ENCODE results near the gene ZSWIM6. TPM values are rescaled to one million over a fixed set of nuclear protein-coding genes. Genes with fewer than 3 reads are reported as not detected.

The ZSWIM6 gene
- total and polyA plus RNA-seq, 2 donors: 6.0 to 21.4 TPM

DNA sequence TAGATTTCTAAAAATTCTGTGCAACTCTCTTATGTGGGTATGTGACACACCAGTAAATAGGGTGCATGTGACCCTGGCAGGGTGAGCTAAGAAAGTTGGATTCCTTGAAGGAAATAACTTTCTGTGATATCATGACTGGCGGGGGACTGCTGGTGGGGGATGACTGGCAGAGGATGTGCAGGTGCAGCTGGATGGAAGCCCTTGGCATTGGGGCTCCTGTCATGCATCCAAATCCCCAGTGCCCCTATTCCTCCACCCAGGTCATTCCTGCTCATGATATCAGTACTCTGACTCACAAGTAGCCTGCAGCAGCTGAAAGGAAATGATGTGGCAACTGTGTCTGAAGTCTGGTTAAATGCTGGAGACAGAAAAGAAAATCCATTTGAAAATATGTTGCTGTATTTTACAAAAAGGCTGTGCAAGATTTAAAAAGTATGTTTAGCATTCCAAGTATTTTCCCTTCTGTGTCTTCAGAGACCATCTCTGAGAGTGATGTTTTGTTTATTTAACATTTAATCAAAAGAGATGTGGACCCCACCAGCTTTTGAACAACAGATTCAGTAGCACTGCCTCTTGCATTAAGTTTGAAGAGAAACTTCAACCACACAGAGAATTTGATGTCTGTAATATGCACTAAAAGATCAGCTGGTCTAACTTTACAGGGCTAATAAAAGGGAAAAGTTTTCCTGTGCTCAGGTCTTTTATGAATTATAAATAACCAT, 17.9 kb upstream of the ZSWIM6 start:
- no peak overlapping the region for H3K4me3 ChIP-seq (ENCODE audit: low read depth, low read length)
- no peak overlapping the region for H3K27ac ChIP-seq (ENCODE audit: low read depth)
- WGBS: 38% methylated on average over 1 of the region's 1 CpG
- no peaks in the 10 kb centered on the region for H3K4me1 ChIP-seq (ENCODE audit: insufficient read depth)
- no peaks in the 10 kb centered on the region for H3K36me3 ChIP-seq (ENCODE audit: insufficient read depth)
- DNase-seq (ENCODE audit: extremely low spot score): no peak

DNA sequence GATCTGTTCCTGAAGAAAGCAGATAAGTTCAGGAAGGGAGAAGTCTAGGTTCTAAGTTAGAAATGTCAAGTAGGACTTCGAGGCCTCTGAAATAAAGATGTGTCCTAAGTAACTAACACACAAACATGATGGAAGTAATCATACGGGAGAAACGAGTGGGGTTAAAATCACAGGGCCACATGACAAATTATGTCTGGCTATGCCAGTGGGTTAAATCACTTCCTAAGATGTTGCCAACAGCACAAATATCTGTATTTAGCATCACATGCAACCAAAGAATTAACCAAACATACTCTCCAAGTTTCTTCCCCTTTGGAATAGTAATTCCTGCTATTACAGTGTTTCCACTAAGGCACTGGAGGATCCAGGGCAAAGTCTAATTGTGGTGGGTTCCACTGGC, 13.7 kb upstream of the ZSWIM6 start:
- Histone ChIP-seq H3K4me3 (ENCODE audit: low read depth, low read length) (no peak overlapping the region), H3K27ac (ENCODE audit: low read depth) (no peak overlapping the region), H3K4me1 (ENCODE audit: insufficient read depth) (no peaks in the 10 kb centered on the region), H3K36me3 (ENCODE audit: insufficient read depth) (no peaks in the 10 kb centered on the region)
- 78% methylated on average over 3 of the region's 3 CpGs for WGBS
- no peak for DNase-seq (ENCODE audit: extremely low spot score)

DNA sequence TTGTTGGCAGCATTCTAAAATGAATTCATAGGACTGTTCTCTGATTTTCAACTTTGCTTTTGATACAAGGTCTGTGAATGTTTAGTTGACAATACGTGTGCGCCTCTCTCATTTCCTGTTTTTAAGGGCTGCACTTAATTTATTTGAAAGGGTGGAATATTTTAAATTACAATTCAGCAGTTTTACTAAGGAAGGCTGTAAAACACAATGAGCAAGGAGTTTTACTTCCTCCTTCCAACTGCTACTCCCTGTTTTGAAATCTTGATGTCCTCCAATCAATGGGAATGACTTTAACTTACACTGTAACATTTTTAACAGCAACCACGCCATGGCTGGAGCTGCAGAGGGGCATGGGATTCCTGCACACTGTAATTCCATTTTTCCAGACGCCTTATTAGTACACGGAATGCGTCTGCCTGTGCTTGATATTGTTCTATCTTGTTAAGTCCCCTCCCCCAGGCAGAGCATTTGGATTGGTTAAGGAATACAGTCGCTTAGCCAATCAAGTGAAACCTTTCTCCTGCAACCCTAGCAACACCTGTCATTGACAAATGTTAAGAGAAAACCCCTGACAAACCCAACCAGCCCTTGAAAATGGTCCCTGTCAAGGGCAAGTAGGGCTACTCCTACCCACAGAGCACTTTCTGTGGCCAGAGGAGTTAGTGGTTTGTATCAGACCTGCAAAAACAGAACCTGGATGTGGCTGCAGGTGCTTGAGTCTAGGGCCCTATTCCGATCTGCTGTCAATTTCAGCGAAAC, 12.5 kb upstream of the ZSWIM6 start:
- 49% methylated on average over 9 of the region's 9 CpGs for WGBS
- no peaks in the 10 kb centered on the region for H3K4me1 ChIP-seq (ENCODE audit: insufficient read depth)
- H3K36me3 ChIP-seq (ENCODE audit: insufficient read depth): no peaks in the 10 kb centered on the region
- no peak for DNase-seq (ENCODE audit: extremely low spot score)
- no peak overlapping the region for H3K4me3 ChIP-seq (ENCODE audit: low read depth, low read length)
- H3K27ac ChIP-seq (ENCODE audit: low read depth): no peak overlapping the region

DNA sequence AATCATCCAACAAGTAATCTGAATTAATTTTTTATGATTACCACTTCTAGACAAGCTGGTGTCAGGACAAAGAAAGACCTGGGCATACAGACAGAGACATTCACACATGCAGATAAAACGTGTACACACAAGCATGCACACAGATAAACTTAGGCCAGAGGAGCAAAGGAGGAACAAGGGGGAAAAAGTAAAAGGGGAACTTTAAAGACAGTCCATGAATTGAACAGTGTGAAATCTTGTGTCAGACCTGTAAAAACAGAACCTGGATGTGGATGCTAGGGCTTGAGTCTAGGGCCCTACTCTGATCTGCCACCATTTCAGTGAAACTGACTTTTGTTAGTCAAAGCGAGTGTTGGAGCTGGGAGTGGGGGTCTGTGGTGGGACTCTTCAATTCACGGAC, 11.2 kb upstream of the ZSWIM6 start:
- Histone ChIP-seq H3K27ac (ENCODE audit: low read depth) (no peak overlapping the region), H3K4me1 (ENCODE audit: insufficient read depth) (no peaks in the 10 kb centered on the region), H3K36me3 (ENCODE audit: insufficient read depth) (no peaks in the 10 kb centered on the region), H3K4me3 (ENCODE audit: low read depth, low read length) (no peak overlapping the region)
- WGBS: 90% methylated on average over 3 of the region's 3 CpGs
- no peak for DNase-seq (ENCODE audit: extremely low spot score)

DNA sequence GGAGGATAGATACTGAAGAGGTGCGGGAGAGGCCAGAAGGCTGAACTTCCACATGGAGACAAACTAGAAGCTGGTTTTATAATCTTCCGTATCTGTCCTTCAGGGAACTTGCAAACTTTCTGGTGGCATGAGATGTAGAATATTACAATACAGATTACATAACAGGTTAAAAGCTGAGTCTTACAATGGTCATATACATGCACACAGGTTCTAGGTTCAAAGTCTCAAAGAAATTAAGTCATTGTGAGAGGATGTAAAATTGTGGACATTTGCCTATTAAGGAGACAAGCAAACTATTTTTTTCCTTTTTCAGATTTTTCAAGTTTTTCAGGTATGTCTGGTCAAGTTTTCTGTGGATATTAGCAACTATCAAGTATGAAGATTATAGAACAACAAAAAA, 10.4 kb upstream of the ZSWIM6 start:
- no peak for DNase-seq (ENCODE audit: extremely low spot score)
- Histone ChIP-seq H3K4me3 (ENCODE audit: low read depth, low read length) (no peak overlapping the region), H3K4me1 (ENCODE audit: insufficient read depth) (no peaks in the 10 kb centered on the region), H3K27ac (ENCODE audit: low read depth) (no peak overlapping the region), H3K36me3 (ENCODE audit: insufficient read depth) (no peaks in the 10 kb centered on the region)
- WGBS: 97% methylated on average over 2 of the region's 2 CpGs

DNA sequence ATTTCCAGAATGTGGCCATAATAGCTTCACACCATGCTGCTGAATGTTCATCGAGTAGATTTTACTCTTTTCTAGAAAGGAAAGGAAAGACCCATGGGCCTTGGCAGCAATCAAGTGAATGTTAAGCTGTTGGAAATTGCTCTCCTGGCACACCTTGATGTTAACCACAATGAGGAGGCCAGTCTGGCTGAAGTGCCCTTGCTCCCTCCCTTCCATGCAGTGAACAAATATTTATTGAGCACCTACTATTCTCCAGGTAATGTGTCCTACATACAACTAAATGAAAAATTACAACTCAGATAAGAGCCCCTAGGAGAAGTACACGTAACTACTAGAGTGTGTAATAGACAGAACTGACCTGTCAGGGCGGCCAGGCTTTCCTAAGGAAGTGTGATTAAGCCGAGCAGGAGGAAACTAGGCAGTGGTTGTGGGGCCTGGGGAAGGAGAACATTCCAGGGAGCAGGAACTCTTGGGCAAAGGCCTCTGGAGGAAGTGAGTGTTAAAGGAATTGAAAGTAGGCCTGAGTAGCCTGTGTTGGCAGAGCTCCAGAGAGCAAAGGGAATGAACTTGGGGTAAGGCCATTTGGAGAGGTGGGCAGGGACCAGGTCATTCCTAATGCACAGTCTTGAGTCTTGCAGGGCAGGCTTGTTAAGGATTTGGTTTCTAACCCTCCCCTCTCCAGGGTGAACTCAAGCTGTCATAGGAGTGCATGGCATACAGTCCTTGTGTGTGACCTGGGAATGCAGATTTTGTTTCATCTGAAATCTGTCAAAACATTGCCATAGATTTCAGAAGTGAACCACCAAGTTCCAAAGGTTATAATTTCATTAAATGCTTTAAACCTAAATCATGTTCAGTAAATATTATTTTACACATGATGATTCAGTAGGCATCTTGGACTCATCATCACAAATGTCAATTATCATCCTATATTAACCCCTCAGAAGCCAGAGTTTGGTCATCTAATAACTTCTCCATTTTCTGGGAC, 9.0 kb upstream of the ZSWIM6 start:
- WGBS: 86% methylated on average over 4 of the region's 4 CpGs
- DNase-seq (ENCODE audit: extremely low spot score): no peak
- Histone ChIP-seq H3K4me1 (ENCODE audit: insufficient read depth) (no peaks in the 10 kb centered on the region), H3K4me3 (ENCODE audit: low read depth, low read length) (no peak overlapping the region), H3K27ac (ENCODE audit: low read depth) (no peak overlapping the region), H3K36me3 (ENCODE audit: insufficient read depth) (no peaks in the 10 kb centered on the region)

DNA sequence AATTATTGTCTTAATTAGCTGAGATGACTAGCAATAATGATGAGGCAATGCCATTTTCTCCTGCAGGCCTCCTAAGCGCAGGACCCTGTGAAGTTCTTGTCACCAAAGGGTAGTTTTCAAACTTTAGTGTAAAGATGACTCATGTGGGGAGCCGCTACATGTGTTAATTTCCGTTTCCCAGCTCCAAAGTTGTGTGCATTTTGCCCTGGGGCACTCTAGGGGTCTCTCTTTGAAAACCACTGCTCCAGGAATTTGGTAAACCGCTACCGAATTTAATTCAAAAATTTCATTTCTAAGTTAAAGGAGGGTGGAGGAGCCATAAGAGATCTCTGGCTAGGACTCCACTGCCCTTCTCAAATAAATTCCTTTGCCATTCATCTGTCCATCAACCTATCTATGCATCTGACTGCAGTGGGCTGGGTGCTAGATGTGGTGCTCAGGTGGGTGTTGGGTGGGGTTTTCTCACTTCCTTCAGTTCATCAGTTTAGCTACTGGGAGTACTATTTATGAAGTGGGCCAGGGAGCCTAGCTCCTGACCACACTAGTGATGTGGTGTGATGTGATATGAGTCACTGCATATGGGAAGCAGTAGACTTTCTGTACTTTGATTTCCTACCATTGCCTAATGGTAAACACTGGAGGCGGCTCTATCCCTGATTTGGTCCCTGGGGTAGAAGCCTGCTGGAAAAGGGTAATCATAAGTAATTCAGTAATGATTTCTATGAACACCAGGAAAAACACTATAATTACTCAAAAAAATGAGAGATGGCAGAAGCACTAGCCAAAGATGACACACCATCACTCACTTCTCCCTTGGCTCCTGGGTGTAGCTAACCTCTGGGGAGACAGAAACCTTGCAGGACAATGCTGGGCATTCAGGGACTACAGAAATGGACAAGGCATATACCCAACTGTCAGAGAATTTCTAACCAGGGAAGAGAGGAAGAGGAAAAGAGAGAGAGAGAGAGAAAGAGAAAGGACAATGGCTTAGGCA, 4.0 kb upstream of the ZSWIM6 start:
- no peak overlapping the region for H3K27ac ChIP-seq (ENCODE audit: low read depth)
- no peaks in the 10 kb centered on the region for H3K4me1 ChIP-seq (ENCODE audit: insufficient read depth)
- no peaks in the 10 kb centered on the region for H3K36me3 ChIP-seq (ENCODE audit: insufficient read depth)
- DNase-seq (ENCODE audit: extremely low spot score): no peak
- WGBS: 80% methylated on average over 6 of the region's 6 CpGs
- H3K4me3 ChIP-seq (ENCODE audit: low read depth, low read length): no peak overlapping the region

DNA sequence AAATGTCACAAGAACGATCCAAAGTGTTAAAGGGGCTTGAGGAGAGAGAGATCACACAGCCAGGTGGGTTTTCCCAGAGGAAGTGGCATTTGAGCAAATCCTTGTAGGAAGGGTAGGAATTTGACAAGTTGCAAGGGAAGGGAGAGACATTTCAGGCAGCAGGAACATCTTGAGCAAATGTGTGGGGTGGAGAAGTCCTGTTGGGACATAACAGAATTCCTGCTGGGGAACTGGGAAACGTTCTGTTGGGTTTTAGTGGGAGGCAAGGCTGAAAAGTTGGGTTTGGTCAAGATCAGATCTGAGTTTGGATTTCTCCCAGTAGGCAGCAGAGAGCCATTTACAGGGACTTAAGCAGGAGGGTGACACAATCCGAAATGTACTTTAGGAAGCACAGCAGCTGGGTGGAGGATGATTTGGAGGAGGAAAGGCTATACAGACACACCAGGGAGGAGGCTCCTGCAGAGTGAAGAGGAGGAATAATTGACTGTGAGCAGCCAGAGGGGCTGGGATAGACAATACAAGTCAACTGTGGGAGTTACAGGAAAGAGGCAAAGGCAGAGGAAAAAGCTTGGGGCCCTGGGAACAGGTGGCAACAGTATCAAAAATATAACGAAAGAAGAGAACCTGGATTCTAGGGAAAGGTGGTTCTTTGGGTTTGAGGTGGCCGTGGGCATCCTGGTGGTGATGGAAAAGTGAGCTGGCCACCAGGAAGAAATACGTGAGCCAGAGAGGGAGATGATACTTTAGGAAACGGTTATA, 3.1 kb upstream of the ZSWIM6 start:
- H3K4me1 ChIP-seq (ENCODE audit: insufficient read depth): no peaks in the 10 kb centered on the region
- H3K4me3 ChIP-seq (ENCODE audit: low read depth, low read length): no peak overlapping the region
- H3K27ac ChIP-seq (ENCODE audit: low read depth): no peak overlapping the region
- 56% methylated on average over 7 of the region's 7 CpGs for WGBS
- no peaks in the 10 kb centered on the region for H3K36me3 ChIP-seq (ENCODE audit: insufficient read depth)
- DNase-seq (ENCODE audit: extremely low spot score): no peak

DNA sequence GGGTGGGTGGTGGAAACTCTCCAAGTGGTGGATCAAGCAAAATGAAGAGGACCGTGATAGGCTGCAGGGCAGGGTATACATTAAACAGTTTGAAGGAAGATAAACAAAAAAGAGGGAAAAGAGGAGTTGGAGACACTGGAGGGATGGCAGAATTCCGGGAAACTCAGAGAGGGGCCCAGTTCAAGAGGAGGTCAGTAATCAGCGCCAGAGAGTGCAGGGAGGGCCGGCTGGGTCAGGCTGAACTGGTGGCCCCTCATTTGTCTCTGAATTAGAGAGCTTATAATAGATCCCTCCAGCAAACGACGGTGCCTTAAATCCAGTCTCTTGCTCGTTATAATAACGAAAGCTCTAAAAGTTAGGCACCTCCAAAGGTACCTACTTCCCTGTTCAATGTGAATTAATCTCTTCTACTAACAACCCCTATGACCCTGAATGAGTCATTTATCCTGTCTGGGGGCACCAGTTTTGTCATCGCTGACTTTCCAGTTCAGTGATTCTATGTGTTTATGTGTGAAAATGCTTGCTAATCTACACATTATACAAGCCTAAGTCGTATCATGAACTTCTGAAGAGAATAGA, 2.4 kb upstream of the ZSWIM6 start:
- 35% methylated on average over 10 of the region's 10 CpGs for WGBS
- no peaks in the 10 kb centered on the region for H3K36me3 ChIP-seq (ENCODE audit: insufficient read depth)
- H3K4me1 ChIP-seq (ENCODE audit: insufficient read depth): no peaks in the 10 kb centered on the region
- H3K27ac ChIP-seq (ENCODE audit: low read depth): peak overlapping the region; percentile 69
- no peak for DNase-seq (ENCODE audit: extremely low spot score)
- H3K4me3 ChIP-seq (ENCODE audit: low read depth, low read length): no peak overlapping the region

DNA sequence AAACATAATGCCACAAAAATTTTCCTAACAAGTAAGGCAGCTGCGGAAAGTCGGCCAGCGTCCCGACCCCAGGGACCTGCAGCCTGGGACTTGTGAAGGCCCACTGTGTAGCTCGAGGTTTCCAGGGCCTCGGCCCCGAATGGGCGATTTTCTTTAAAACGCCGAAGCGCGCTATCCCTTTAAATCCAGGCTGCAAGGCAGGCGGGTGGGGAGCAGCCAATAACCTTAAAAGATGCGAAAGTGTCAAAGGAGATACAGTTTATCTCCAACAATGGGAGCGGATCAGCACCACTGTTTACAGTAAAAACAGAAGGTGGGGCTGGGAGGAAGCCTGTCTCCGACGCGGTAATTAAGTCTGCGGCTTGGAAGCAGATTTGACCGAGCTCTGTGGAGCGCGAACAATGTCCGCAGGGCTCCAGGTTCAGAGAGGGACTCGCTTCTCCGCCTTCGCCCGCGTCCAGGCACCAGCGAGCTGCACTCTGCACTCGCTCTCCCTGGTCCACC, 1.7 kb upstream of the ZSWIM6 start:
- Histone ChIP-seq H3K36me3 (ENCODE audit: insufficient read depth) (no peaks in the 10 kb centered on the region), H3K4me1 (ENCODE audit: insufficient read depth) (no peaks in the 10 kb centered on the region), H3K4me3 (ENCODE audit: low read depth, low read length) (peak overlapping the region; percentile 72), H3K27ac (ENCODE audit: low read depth) (peak overlapping the region; percentile 97)
- 2% methylated on average over 30 of the region's 30 CpGs for WGBS
- no peak for DNase-seq (ENCODE audit: extremely low spot score)

DNA sequence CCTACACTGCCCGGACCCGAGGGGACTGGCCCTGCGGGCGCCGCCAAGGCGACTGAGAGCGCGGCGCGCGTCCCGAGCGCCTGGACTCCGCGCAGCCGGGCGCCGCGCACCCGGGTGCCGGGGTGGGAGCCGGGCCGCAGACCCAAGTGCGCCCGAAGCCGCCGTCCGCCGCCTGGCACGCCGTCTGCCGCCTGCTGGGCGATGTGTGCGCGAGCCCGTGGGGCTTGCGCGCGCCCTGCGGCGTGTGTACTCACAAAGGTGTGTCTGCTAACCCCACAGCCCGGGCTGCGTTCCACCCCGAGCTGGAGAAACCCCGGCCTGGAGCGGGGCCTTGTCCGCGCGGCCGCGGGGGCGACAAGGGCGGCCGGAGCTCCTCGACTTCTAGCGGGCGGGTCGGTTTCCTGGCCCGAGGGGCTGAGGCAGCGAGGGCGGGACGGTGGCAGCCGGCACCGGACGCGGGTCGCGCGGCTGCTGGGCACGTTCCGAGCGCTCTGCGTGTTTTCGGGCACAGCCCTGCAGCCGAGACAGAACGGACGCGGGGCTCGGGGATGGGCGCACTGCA, 1.1 kb upstream of the ZSWIM6 start:
- Histone ChIP-seq H3K27ac (ENCODE audit: low read depth) (peak overlapping the region; percentile 97), H3K36me3 (ENCODE audit: insufficient read depth) (no peaks in the 10 kb centered on the region), H3K4me3 (ENCODE audit: low read depth, low read length) (peak overlapping the region; percentile 72), H3K4me1 (ENCODE audit: insufficient read depth) (no peaks in the 10 kb centered on the region)
- DNase-seq (ENCODE audit: extremely low spot score): no peak
- WGBS: under 1% methylated on average over 80 of the region's 80 CpGs
